C4-2B (cell line): ENCODE measurements around the gene PRKG1.
"Not testable (repeated sequence)": the region's sequence is repeated elsewhere in the genome, so short reads cannot be mapped to it uniquely, and the experiment has no call there.

Experiments
- H3K27ac ChIP-seq: fragments of 450-650 bp; 2 replicates; pipeline ENCODE4 v1.5.1; 2017
- CTCF ChIP-seq: fragments of 450-650 bp; conservative IDR thresholded peaks from 2 replicates; pipeline ENCODE4 v1.5.1; 2017; ENCODE audit warnings: mild to moderate bottlenecking
- ZFX ChIP-seq: fragments of 450-650 bp; IDR thresholded peaks from 2 replicates; pipeline ENCODE4 v1.6.1; 2017

Gene PRKG1

DNA sequence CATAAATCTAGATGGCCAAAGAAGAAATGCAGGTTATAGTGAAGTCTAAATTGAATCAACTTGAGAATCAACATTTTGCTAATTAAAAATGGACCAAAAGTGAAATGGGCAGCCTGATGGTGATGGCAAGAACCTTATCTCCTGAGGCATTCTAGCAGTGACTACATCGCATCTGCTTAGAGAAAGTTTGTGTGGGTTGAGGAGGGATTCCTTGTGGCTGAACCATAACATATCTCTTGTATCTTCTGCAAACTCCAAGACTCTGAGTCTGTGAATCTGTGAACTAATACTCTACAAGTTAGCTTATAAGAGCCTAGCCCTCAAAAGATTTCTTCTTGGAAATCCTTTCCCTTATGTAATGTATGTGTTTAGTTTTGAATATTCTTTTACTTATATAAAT, 85.6 kb downstream of the PRKG1 start:
- TF ChIP-seq ZFX (no peak), CTCF (no peak)
- no peak overlapping the region for H3K27ac ChIP-seq

DNA sequence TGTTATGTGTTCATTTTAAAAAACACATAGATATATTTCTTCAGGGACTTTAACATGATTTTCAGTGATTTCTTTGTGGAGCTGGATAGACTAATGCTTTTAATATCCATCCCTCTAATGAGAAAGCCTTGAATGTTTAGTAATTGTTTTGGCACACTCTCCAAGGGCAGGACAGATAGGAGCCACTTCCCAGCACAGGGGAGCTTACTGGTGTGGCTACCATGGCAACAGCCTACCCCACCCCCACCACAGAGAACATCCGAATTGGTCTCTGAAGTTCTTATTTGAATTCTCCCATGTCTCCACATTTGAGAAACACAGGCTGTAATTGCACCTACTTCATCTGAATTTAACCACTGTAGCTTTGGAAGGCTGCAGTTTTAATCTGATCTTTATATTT, 87.7 kb downstream of the PRKG1 start:
- H3K27ac ChIP-seq = no peak overlapping the region
- no peak for TF ChIP-seq ZFX
- no peak for TF ChIP-seq CTCF

DNA sequence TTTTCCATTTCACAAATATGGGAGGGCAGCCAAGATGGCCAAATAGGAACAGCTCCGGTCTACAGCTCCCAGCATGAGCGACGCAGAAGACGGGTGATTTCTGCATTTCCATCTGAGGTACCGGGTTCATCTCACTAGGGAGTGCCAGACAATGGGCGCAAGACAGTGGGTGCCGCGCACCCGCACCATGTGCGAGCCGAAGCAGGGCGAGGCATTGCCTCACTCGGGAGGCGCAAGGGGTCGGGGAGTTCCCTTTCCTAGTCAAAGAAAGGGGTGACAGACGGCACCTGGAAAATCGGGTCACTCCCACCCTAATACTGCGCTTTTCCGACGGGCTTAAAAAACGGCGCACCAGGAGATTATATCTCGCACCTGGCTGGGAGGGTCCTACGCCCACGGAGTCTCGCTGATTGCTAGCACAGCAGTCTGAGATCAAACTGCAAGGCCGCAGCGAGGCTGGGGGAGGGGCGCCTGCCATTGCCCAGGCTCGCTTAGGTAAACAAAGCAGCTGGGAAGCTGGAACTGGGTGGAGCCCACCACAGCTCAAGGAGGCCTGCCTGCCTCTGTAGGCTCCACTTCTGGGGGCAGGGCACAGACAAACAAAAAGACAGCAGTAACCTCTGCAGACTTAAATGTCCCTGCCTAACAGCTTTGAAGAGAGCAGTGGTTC, 89.2 kb downstream of the PRKG1 start:
- H3K27ac ChIP-seq = not testable (repeated sequence)

DNA sequence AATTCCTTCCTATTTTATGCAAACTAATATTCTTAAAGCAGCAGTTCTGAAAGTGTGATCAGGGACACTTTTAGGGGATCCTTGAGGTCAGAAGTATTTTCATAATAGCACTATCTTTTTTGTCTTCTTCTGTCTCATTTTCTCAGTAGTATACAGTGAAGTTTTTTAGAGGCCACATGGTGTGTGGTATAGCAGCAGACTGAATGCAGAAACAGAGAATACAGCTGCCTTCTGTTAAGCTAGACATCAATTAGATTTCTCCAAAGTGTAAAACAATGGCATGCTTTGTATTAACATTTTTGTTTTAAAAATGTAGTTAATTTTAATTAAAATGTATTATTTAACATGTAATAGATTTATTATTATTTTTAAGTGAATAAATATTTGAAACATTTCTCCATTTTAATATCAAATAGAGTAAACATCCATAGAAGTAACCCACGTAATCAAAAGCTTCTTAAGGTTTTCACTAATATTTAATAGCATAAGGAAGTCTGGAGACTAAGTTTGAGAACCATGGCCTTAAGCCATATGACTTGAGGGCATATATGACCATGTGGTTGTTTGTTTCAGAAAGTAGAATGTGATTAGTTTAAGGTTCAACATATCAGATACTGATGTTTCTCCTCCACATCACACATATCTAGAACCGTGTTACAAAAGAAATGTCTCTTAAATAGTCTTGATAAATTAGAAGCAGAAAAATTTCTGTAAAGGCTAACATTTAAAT, 94.0 kb downstream of the PRKG1 start:
- TF ChIP-seq CTCF = no peak
- no peak for TF ChIP-seq ZFX
- H3K27ac ChIP-seq = no peak overlapping the region

GRCh38 chr10:51169111-51169510, 94.8 kb downstream of the PRKG1 start:
- TF ChIP-seq CTCF (no peak), ZFX (no peak)
- H3K27ac ChIP-seq = no peak overlapping the region

- no peak for TF ChIP-seq CTCF
- no peak for TF ChIP-seq ZFX
Measured at GRCh38 chr10:51170518-51171245, 96.4 kb downstream of the PRKG1 start.

GRCh38 chr10:51171946-51172345, 97.7 kb downstream of the PRKG1 start:
- H3K27ac ChIP-seq = no peak overlapping the region
- TF ChIP-seq ZFX (no peak), CTCF (no peak)

More at GRCh38 chr10:51170518-51171245, 96.4 kb downstream of the PRKG1 start:
- no peak overlapping the region for H3K27ac ChIP-seq
